Neural cell (in vitro differentiated cells): ENCODE results near the gene CDC23. TPM values are rescaled to one million over a fixed set of nuclear protein-coding genes. Genes with fewer than 3 reads are reported as not detected.

Experiments
- H2AFZ ChIP-seq: fragments of 200-600, 300-800 bp; sonication (generic), shearing (Covaris generic); 2 replicates; pipeline ENCODE4 v1.6.0; 2014; ENCODE audit warnings: low read depth, mild to moderate bottlenecking, antibody characterized with exemption, low read length, moderate library complexity
- H3F3A ChIP-seq: fragments of 200-600 bp; shearing (Covaris generic); 2 replicates; pipeline ENCODE4 v1.6.1; 2016; ENCODE audit warnings: mild to moderate bottlenecking, moderate library complexity, mixed read lengths, antibody characterized with exemption, low read length; ENCODE audit not compliant: insufficient read depth, poor library complexity, severe bottlenecking
- H3K27ac ChIP-seq: fragments of 200-600, 300-800 bp; sonication (generic), shearing (Covaris generic); 2 replicates; pipeline ENCODE4 v1.5.1; 2014; ENCODE audit warnings: mild to moderate bottlenecking, low read length, moderate library complexity
- H3K27me3 ChIP-seq: fragments of 300-800, 200-600 bp; sonication (generic), shearing (Covaris generic); 2 replicates; pipeline ENCODE4 v1.6.0; 2014; ENCODE audit warnings: mild to moderate bottlenecking, low read depth, low read length, moderate library complexity; ENCODE audit not compliant: insufficient read depth
- H3K36me3 ChIP-seq: fragments of 300-800, 200-600 bp; sonication (generic), shearing (Covaris generic); 2 replicates; pipeline ENCODE4 v1.5.1; 2014; ENCODE audit warnings: mild to moderate bottlenecking, antibody characterized with exemption, low read length, moderate library complexity; ENCODE audit not compliant: insufficient read depth
- H3K4me2 ChIP-seq: fragments of 300-800, 200-600 bp; sonication (generic), shearing (Covaris generic); 2 replicates; pipeline ENCODE4 v1.6.0; 2014; ENCODE audit warnings: mild to moderate bottlenecking, low read length
- H3K4me3 ChIP-seq: fragments of 300-800, 200-600 bp; sonication (generic), shearing (Covaris generic); 2 replicates; pipeline ENCODE4 v1.5.1; 2014; ENCODE audit warnings: mild to moderate bottlenecking, low read length, moderate library complexity
- H3K79me2 ChIP-seq: fragments of 200-600 bp; shearing (Covaris generic); replicated peaks from 2 replicates; pipeline ENCODE4 v1.6.0; 2014; ENCODE audit warnings: mild to moderate bottlenecking, low read length, moderate library complexity; ENCODE audit not compliant: insufficient read depth
- H3K9ac ChIP-seq: fragments of 300-800, 200-600 bp; sonication (generic), shearing (Covaris generic); 2 replicates; pipeline ENCODE4 v1.6.1; 2016; ENCODE audit warnings: mild to moderate bottlenecking, low read length, mixed read lengths
- H3K9me2 ChIP-seq: fragments of 200-600 bp; shearing (Covaris generic); 2 replicates; pipeline ENCODE4 v1.6.1; 2016; ENCODE audit warnings: mild to moderate bottlenecking, low read length, mixed read lengths; ENCODE audit not compliant: insufficient read depth
- H3K9me3 ChIP-seq: fragments of 200-600, 300-800 bp; sonication (generic), shearing (Covaris generic); 2 replicates; pipeline ENCODE4 v1.6.1; 2016; ENCODE audit warnings: mild to moderate bottlenecking, mixed run types, low read length, moderate library complexity, mixed read lengths
- H4K20me1 ChIP-seq: fragments of 200-600 bp; shearing (Covaris generic); 2 replicates; pipeline ENCODE4 v1.6.1; 2016; ENCODE audit warnings: mild to moderate bottlenecking, mixed run types; ENCODE audit not compliant: insufficient read depth
- CTCF ChIP-seq: fragments of 450-650 bp; IDR thresholded peaks from 2 replicates; pipeline ENCODE4 v1.5.1; 2014; ENCODE audit warnings: antibody characterized with exemption, mild to moderate bottlenecking, moderate library complexity; ENCODE audit not compliant: poor library complexity, severe bottlenecking
- EP300 ChIP-seq: fragments of 450-650 bp; conservative IDR thresholded peaks from 2 replicates; pipeline ENCODE4 v1.6.1; 2014; ENCODE audit warnings: antibody characterized with exemption, mild to moderate bottlenecking, moderate library complexity; ENCODE audit not compliant: poor library complexity, severe bottlenecking
- EZH2 ChIP-seq: fragments of 200-600, 300-800 bp; shearing (Covaris generic), sonication (generic); IDR thresholded peaks from 2 replicates; pipeline ENCODE4 v1.6.1; 2014; ENCODE audit warnings: antibody characterized with exemption, low read length, borderline replicate concordance, mild to moderate bottlenecking; ENCODE audit not compliant: insufficient read depth, poor library complexity, severe bottlenecking
- MXI1 ChIP-seq: fragments of 450-650 bp; conservative IDR thresholded peaks from 2 replicates; pipeline ENCODE4 v1.6.1; 2014; ENCODE audit warnings: antibody characterized with exemption, mild to moderate bottlenecking; ENCODE audit not compliant: poor library complexity, severe bottlenecking
- POLR2AphosphoS5 ChIP-seq: IDR thresholded peaks from 2 replicates; pipeline ENCODE4 v1.6.1; 2012
- RAD21 ChIP-seq: fragments of 450-650 bp; conservative IDR thresholded peaks from 2 replicates; pipeline ENCODE4 v1.6.1; 2014; ENCODE audit warnings: antibody characterized with exemption, mild to moderate bottlenecking, moderate library complexity
- REST ChIP-seq: IDR thresholded peaks from 2 replicates; pipeline ENCODE4 v1.6.1; 2012; ENCODE audit warnings: borderline replicate concordance
- SMC3 ChIP-seq: fragments of 450-650 bp; conservative IDR thresholded peaks from 2 replicates; pipeline ENCODE4 v1.6.1; 2014; ENCODE audit warnings: antibody characterized with exemption, mild to moderate bottlenecking, moderate library complexity; ENCODE audit not compliant: poor library complexity
- TAF1 ChIP-seq: IDR thresholded peaks from 2 replicates; pipeline ENCODE4 v1.6.1; 2012; ENCODE audit warnings: low read depth
- polyA plus RNA-seq: library from polyadenylated mRNA; depleted of rRNA; stranded (reverse); fragments of >200 nt; gene quantifications from 2 replicates; pipeline ENCODE4 v1.2.3, GENCODE V29; 2014

CDC23 gene
- polyA plus RNA-seq, 1 donor from 2014 or later, result 52.9 TPM

GRCh38 chr5:138229387-138229786 lies 16.3 kb upstream of the CDC23 start:
- Histone ChIP-seq H2AFZ (no peak overlapping the region), H3F3A (no peaks in the 10 kb centered on the region), H3K27ac (no peak overlapping the region), H3K9me2 (no peaks in the 10 kb centered on the region), H3K9ac (no peak overlapping the region), H3K36me3 (no peaks in the 10 kb centered on the region), H3K27me3 (no peaks in the 10 kb centered on the region), H3K9me3 (no peaks in the 10 kb centered on the region), H3K4me2 (no peak overlapping the region), H3K79me2 (no peaks in the 10 kb centered on the region), H3K4me3 (no peak overlapping the region), H4K20me1 (no peaks in the 10 kb centered on the region)
- TF ChIP-seq POLR2AphosphoS5 (no peak), TAF1 (no peak), MXI1 (no peak), EZH2 (no peak), RAD21 (no peak), EP300 (no peak), SMC3 (no peak), REST (no peak), CTCF (no peak)

GRCh38 chr5:138226910-138227309 lies 13.8 kb upstream of the CDC23 start:
- Histone ChIP-seq H3K4me2 (no peak overlapping the region), H3K27me3 (no peaks in the 10 kb centered on the region), H2AFZ (no peak overlapping the region), H3K9me3 (no peaks in the 10 kb centered on the region), H3K4me3 (no peak overlapping the region), H3K79me2 (no peaks in the 10 kb centered on the region), H3F3A (no peaks in the 10 kb centered on the region), H4K20me1 (no peaks in the 10 kb centered on the region), H3K27ac (no peak overlapping the region), H3K36me3 (no peaks in the 10 kb centered on the region), H3K9ac (no peak overlapping the region), H3K9me2 (no peaks in the 10 kb centered on the region)
- no peak for TF ChIP-seq CTCF
- TF ChIP-seq MXI1, result no peak
- no peak for TF ChIP-seq POLR2AphosphoS5
- no peak for TF ChIP-seq RAD21
- TF ChIP-seq TAF1, result no peak
- no peak for TF ChIP-seq REST
- no peak for TF ChIP-seq SMC3
- no peak for TF ChIP-seq EZH2
- TF ChIP-seq EP300, result no peak
